ENCODE data around the gene BIRC2. TPM values are rescaled to one million over a fixed set of nuclear protein-coding genes. Genes with fewer than 3 reads are reported as not detected.

BIRC2 gene
- total RNA-seq, 1 donor from 2014 or later, result 56.9 TPM

DNA sequence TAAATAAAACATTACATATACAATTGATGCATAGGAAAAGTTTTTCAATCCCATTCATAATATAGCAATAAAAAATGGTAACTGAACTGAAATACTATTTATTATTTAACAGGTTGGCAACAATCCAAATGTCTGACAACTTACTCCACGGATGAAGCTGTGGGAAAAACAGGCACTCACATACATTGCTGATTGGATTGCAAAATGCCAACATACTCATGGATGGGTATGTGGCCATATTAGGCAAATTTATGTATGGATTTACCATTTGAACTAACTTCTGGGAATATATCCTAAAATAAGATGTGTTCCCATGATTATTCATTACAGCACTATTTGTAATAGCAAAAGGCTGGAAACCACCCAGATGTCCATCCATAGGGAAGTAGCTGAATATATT, 3.2 kb upstream of the BIRC2 start:
- H3K9ac ChIP-seq (ENCODE audit: low read depth in 1 of 3, low read length in 3 of 3), result no peak overlapping the region
- peaks cover 8 to 16% (median 11%) of the 10 kb centered on the region in 3 donors for H3K4me1 ChIP-seq (ENCODE audit: control insufficient read depth in 3 of 3, insufficient read depth in 3 of 3, low read length in 3 of 3)
- H3K9me3 ChIP-seq (ENCODE audit: control insufficient read depth in 3 of 3, low read length in 3 of 3), result no peaks in the 10 kb centered on the region
- H3K27ac ChIP-seq (ENCODE audit: low read depth, low read length), result no peak overlapping the region
- no peak overlapping the region for H3K4me3 ChIP-seq (ENCODE audit: low read length in 3 of 3)
- no peaks in the 10 kb centered on the region for H3K36me3 ChIP-seq (ENCODE audit: control insufficient read depth in 3 of 3, insufficient read depth in 3 of 3, low read length in 3 of 3)
- H3K27me3 ChIP-seq (ENCODE audit: control insufficient read depth in 3 of 3, insufficient read depth in 3 of 3, low read length in 3 of 3), result no peaks in the 10 kb centered on the region

DNA sequence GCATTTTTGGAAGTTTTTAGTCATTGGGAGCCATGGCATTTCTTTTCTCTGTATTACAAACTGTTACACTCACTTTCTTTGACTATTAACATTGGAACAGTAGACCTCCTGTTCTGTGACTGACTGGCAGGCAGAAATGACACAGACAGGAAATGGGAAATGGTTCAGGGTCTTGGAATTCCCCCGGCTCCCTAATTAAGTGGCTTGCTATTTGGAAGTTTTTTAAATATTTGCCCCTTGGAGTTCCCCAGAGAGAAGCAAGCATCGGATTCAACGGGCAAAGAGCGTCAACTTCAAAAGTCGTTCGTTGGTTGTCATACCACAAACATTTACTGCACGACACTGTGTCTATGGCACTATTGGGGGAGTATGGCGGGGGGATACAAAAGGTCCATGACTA, 1.1 kb upstream of the BIRC2 start:
- H3K9me3 ChIP-seq (ENCODE audit: control insufficient read depth in 3 of 3, low read length in 3 of 3), result no peaks in the 10 kb centered on the region
- peak overlapping the region; percentile 75 to 92 (median 91) for H3K9ac ChIP-seq (ENCODE audit: low read depth in 1 of 3, low read length in 3 of 3)
- H3K36me3 ChIP-seq (ENCODE audit: control insufficient read depth in 3 of 3, insufficient read depth in 3 of 3, low read length in 3 of 3), result peaks cover 0 to 7% (median 4%) of the 10 kb centered on the region in 3 donors
- H3K4me1 ChIP-seq (ENCODE audit: control insufficient read depth in 3 of 3, insufficient read depth in 3 of 3, low read length in 3 of 3), result peaks cover 11 to 21% (median 11%) of the 10 kb centered on the region in 3 donors
- peak overlapping the region; percentile 88 for H3K27ac ChIP-seq (ENCODE audit: low read depth, low read length)
- H3K27me3 ChIP-seq (ENCODE audit: control insufficient read depth in 3 of 3, insufficient read depth in 3 of 3, low read length in 3 of 3), result no peaks in the 10 kb centered on the region
- H3K4me3 ChIP-seq (ENCODE audit: low read length in 3 of 3), result peak overlapping the region; percentile 70 to 94 (median 92)

DNA sequence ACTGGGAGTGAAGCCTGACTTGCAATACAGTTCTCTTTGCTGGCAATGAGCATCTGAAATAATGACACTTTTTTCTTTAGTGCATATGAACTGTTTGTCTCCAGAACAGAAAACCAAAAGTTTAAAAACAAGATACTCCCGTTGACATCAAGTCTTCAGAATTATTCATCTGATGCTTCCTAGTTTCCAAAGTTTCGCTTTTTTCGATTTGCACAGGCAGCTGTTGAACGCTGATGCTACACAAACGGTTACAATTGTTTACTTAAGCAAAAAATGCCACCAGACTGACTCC, 612 bp upstream of the BIRC2 start:
- Histone ChIP-seq H3K4me3 (ENCODE audit: low read length in 3 of 3) (peak overlapping the region; percentile 70 to 94 (median 92)), H3K9ac (ENCODE audit: low read depth in 1 of 3, low read length in 3 of 3) (peak overlapping the region; percentile 75 to 92 (median 91)), H3K27ac (ENCODE audit: low read depth, low read length) (peak overlapping the region; percentile 88), H3K36me3 (ENCODE audit: control insufficient read depth in 3 of 3, insufficient read depth in 3 of 3, low read length in 3 of 3) (peaks cover 0 to 7% (median 4%) of the 10 kb centered on the region in 3 donors), H3K4me1 (ENCODE audit: control insufficient read depth in 3 of 3, insufficient read depth in 3 of 3, low read length in 3 of 3) (peaks cover 11 to 21% (median 11%) of the 10 kb centered on the region in 3 donors), H3K27me3 (ENCODE audit: control insufficient read depth in 3 of 3, insufficient read depth in 3 of 3, low read length in 3 of 3) (no peaks in the 10 kb centered on the region), H3K9me3 (ENCODE audit: control insufficient read depth in 3 of 3, low read length in 3 of 3) (no peaks in the 10 kb centered on the region)

GRCh38 chr11:102347462-102348370, 702 bp downstream of the BIRC2 start:
- peak overlapping the region; percentile 88 for H3K27ac ChIP-seq (ENCODE audit: low read depth, low read length)

GRCh38 chr11:102357116-102357515, 10.1 kb downstream of the BIRC2 start:
- H3K27me3 ChIP-seq (ENCODE audit: control insufficient read depth in 3 of 3, insufficient read depth in 3 of 3, low read length in 3 of 3), result no peaks in the 10 kb centered on the region
- H3K9me3 ChIP-seq (ENCODE audit: control insufficient read depth in 3 of 3, low read length in 3 of 3), result no peaks in the 10 kb centered on the region
- H3K9ac ChIP-seq (ENCODE audit: low read depth in 1 of 3, low read length in 3 of 3), result no peak overlapping the region
- no peaks in the 10 kb centered on the region for H3K4me1 ChIP-seq (ENCODE audit: control insufficient read depth in 3 of 3, insufficient read depth in 3 of 3, low read length in 3 of 3)
- H3K4me3 ChIP-seq (ENCODE audit: low read length in 3 of 3), result no peak overlapping the region
- H3K36me3 ChIP-seq (ENCODE audit: control insufficient read depth in 3 of 3, insufficient read depth in 3 of 3, low read length in 3 of 3), result peaks cover 12 to 28% (median 19%) of the 10 kb centered on the region in 3 donors
- no peak overlapping the region for H3K27ac ChIP-seq (ENCODE audit: low read depth, low read length)

More at GRCh38 chr11:102347462-102348370, 702 bp downstream of the BIRC2 start:
- H3K4me3 ChIP-seq (ENCODE audit: low read length in 3 of 3), result peak overlapping the region; percentile 70 to 92 (median 92)
- H3K9me3 ChIP-seq (ENCODE audit: control insufficient read depth in 3 of 3, low read length in 3 of 3), result no peaks in the 10 kb centered on the region
- H3K36me3 ChIP-seq (ENCODE audit: control insufficient read depth in 3 of 3, insufficient read depth in 3 of 3, low read length in 3 of 3), result peaks cover 0 to 7% (median 4%) of the 10 kb centered on the region in 3 donors
- H3K4me1 ChIP-seq (ENCODE audit: control insufficient read depth in 3 of 3, insufficient read depth in 3 of 3, low read length in 3 of 3), result peaks cover 11 to 21% (median 11%) of the 10 kb centered on the region in 3 donors
- H3K27me3 ChIP-seq (ENCODE audit: control insufficient read depth in 3 of 3, insufficient read depth in 3 of 3, low read length in 3 of 3), result no peaks in the 10 kb centered on the region
- H3K9ac ChIP-seq (ENCODE audit: low read depth in 1 of 3, low read length in 3 of 3), result peak overlapping the region; percentile 75 to 92 (median 90)

DNA sequence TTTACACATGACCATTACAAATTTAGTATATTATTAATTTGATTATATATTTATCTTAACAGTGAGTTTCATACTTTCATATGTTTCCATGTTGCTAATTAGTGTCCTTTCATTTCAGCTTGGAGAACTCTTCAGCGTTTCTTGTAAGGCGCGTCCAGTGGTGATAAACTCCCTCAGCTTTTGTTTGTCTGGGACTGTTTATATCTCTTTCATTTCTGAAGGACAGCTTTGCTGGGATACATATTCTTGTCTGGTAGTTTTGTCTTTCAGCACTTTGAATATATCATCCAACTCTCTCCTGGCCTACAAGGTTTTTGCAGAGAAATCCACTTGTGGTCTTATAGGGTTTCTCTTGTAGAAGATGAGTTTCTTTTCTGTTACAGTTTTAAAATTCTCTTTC, 12.4 kb downstream of the BIRC2 start:
- Histone ChIP-seq H3K27me3 (ENCODE audit: control insufficient read depth in 3 of 3, insufficient read depth in 3 of 3, low read length in 3 of 3) (no peaks in the 10 kb centered on the region), H3K9me3 (ENCODE audit: control insufficient read depth in 3 of 3, low read length in 3 of 3) (no peaks in the 10 kb centered on the region), H3K36me3 (ENCODE audit: control insufficient read depth in 3 of 3, insufficient read depth in 3 of 3, low read length in 3 of 3) (peaks cover 18 to 38% (median 29%) of the 10 kb centered on the region in 3 donors), H3K4me1 (ENCODE audit: control insufficient read depth in 3 of 3, insufficient read depth in 3 of 3, low read length in 3 of 3) (no peaks in the 10 kb centered on the region), H3K9ac (ENCODE audit: low read depth in 1 of 3, low read length in 3 of 3) (no peak overlapping the region), H3K4me3 (ENCODE audit: low read length in 3 of 3) (no peak overlapping the region), H3K27ac (ENCODE audit: low read depth, low read length) (no peak overlapping the region)

- no peak overlapping the region for H3K9ac ChIP-seq (ENCODE audit: low read depth in 1 of 3, low read length in 3 of 3)
- peaks cover 30 to 48% (median 37%) of the 10 kb centered on the region in 3 donors for H3K36me3 ChIP-seq (ENCODE audit: control insufficient read depth in 3 of 3, insufficient read depth in 3 of 3, low read length in 3 of 3)
- no peak overlapping the region for H3K4me3 ChIP-seq (ENCODE audit: low read length in 3 of 3)
- H3K27me3 ChIP-seq (ENCODE audit: control insufficient read depth in 3 of 3, insufficient read depth in 3 of 3, low read length in 3 of 3), result no peaks in the 10 kb centered on the region
- no peaks in the 10 kb centered on the region for H3K9me3 ChIP-seq (ENCODE audit: control insufficient read depth in 3 of 3, low read length in 3 of 3)
- H3K27ac ChIP-seq (ENCODE audit: low read depth, low read length), result no peak overlapping the region
- no peaks in the 10 kb centered on the region for H3K4me1 ChIP-seq (ENCODE audit: control insufficient read depth in 3 of 3, insufficient read depth in 3 of 3, low read length in 3 of 3)
Observed at GRCh38 chr11:102360681-102361080, 13.7 kb downstream of the BIRC2 start.

GRCh38 chr11:102361086-102362031, 14.3 kb downstream of the BIRC2 start:
- no peaks in the 10 kb centered on the region for H3K4me1 ChIP-seq (ENCODE audit: control insufficient read depth in 3 of 3, insufficient read depth in 3 of 3, low read length in 3 of 3)
- H3K27ac ChIP-seq (ENCODE audit: low read depth, low read length), result no peak overlapping the region
- no peaks in the 10 kb centered on the region for H3K9me3 ChIP-seq (ENCODE audit: control insufficient read depth in 3 of 3, low read length in 3 of 3)
- H3K36me3 ChIP-seq (ENCODE audit: control insufficient read depth in 3 of 3, insufficient read depth in 3 of 3, low read length in 3 of 3), result peaks cover 30 to 54% (median 40%) of the 10 kb centered on the region in 3 donors
- no peak overlapping the region for H3K4me3 ChIP-seq (ENCODE audit: low read length in 3 of 3)
- H3K27me3 ChIP-seq (ENCODE audit: control insufficient read depth in 3 of 3, insufficient read depth in 3 of 3, low read length in 3 of 3), result no peaks in the 10 kb centered on the region
- H3K9ac ChIP-seq (ENCODE audit: low read depth in 1 of 3, low read length in 3 of 3), result no peak overlapping the region

DNA sequence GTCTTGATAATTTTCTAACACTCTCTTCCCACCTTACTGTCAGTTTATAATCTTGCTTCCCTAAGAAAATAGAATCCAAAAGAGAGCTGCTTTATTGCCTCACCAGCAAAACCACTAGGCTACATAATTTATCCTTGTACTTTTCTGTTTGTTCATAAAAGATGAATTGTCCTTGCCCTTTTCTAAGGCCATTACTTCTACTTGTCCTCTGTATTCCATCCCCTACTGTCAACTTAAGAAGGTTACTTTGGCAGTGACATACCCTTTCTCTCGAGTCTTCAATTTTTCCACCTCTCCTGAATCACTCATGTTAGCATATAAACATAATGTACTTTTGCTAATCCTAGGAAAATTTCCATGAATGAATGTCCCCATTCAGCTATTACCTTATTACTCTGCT, 18.0 kb downstream of the BIRC2 start:
- Histone ChIP-seq H3K36me3 (ENCODE audit: control insufficient read depth in 3 of 3, insufficient read depth in 3 of 3, low read length in 3 of 3) (peaks cover 30 to 61% (median 55%) of the 10 kb centered on the region in 3 donors), H3K9me3 (ENCODE audit: control insufficient read depth in 3 of 3, low read length in 3 of 3) (no peaks in the 10 kb centered on the region), H3K27ac (ENCODE audit: low read depth, low read length) (no peak overlapping the region), H3K27me3 (ENCODE audit: control insufficient read depth in 3 of 3, insufficient read depth in 3 of 3, low read length in 3 of 3) (no peaks in the 10 kb centered on the region), H3K4me3 (ENCODE audit: low read length in 3 of 3) (no peak overlapping the region), H3K9ac (ENCODE audit: low read depth in 1 of 3, low read length in 3 of 3) (no peak overlapping the region), H3K4me1 (ENCODE audit: control insufficient read depth in 3 of 3, insufficient read depth in 3 of 3, low read length in 3 of 3) (no peaks in the 10 kb centered on the region)
